SK-N-SH (cell line): ENCODE results near the gene RHOA. TPM values are rescaled to one million over a fixed set of nuclear protein-coding genes. Genes with fewer than 3 reads are reported as not detected.

Source experiments
- CTCF ChIA-PET: fragments of 300-600, 350-600 bp; formaldehyde crosslinking; extraction: SDS; loops from one replicate; lab custom pipeline; 2021; lab: Yijun Ruan, JAX
- POLR2A ChIA-PET: fragments of 350-600 bp; sonication (Branson Sonifier 250); formaldehyde crosslinking; extraction: SDS; loops from one replicate; lab custom pipeline; 2020; ENCODE audit warnings: antibody characterized with exemption, inconsistent platforms; lab: Yijun Ruan, JAX
- DNase-seq: peaks from one replicate; pipeline ENCODE4 v3.0.0; 2012
- H2AFZ ChIP-seq: fragments of 200-600 bp; sonication (generic); 2 replicates; pipeline ENCODE4 v1.8.1; 2016; ENCODE audit warnings: antibody characterized with exemption, mild to moderate bottlenecking, low read depth
- H3F3A ChIP-seq: fragments of 200-600 bp; sonication (generic); replicated peaks from 2 replicates; pipeline ENCODE3; 2016; ENCODE audit warnings: antibody characterized with exemption, mild to moderate bottlenecking; ENCODE audit not compliant: insufficient read depth
- H3K27ac ChIP-seq, 2 experiments: fragments of 200-500 bp in 1 of 2; fragments of 200-600 bp in 1 of 2; sonication (Bioruptor generic) in 1 of 2; sonication (generic), shearing (Covaris generic) in 1 of 2; 2 replicates each; pipeline versions ENCODE4 v1.5.1 to v1.6.1; 2014 to 2016; ENCODE audit warnings: low read depth in 2 of 2, inconsistent platforms in 1 of 2, low read length in 1 of 2, mild to moderate bottlenecking in 1 of 2, mixed read lengths in 1 of 2
- H3K27me3 ChIP-seq: fragments of 200-600 bp; sonication (generic), shearing (Covaris generic); 2 replicates; pipeline ENCODE4 v1.6.1; 2016; ENCODE audit warnings: mixed run types; ENCODE audit not compliant: insufficient read depth
- H3K36me3 ChIP-seq, 2 experiments: fragments of 200-500 bp in 1 of 2; fragments of 200-600 bp in 1 of 2; sonication (Bioruptor generic) in 1 of 2; sonication (generic) in 1 of 2; replicated peaks in 1 of 2; 2 replicates each; pipeline versions ENCODE3 to v1.5.1; 2014 to 2016; ENCODE audit warnings: low read length in 1 of 2, mild to moderate bottlenecking in 1 of 2; ENCODE audit not compliant: insufficient read depth in 2 of 2, control insufficient read depth in 1 of 2
- H3K4me1 ChIP-seq, 2 experiments: fragments of 200-500 bp in 1 of 2; fragments of 200-600 bp in 1 of 2; sonication (Bioruptor generic) in 1 of 2; sonication (generic), shearing (Covaris generic) in 1 of 2; 2 replicates each; pipeline versions ENCODE4 v1.5.1 to v1.6.1; 2014 to 2016; ENCODE audit warnings: low read depth in 1 of 2, low read length in 1 of 2, mixed run types in 1 of 2; ENCODE audit not compliant: insufficient read depth in 2 of 2, control insufficient read depth in 1 of 2
- H3K4me2 ChIP-seq: fragments of 200-600 bp; sonication (generic), shearing (Covaris generic); 2 replicates; pipeline ENCODE4 v1.6.1; 2017; ENCODE audit warnings: mixed run types
- H3K4me3 ChIP-seq, 2 experiments: fragments of 200-500 bp in 1 of 2; fragments of 200-600 bp in 1 of 2; sonication (Bioruptor generic) in 1 of 2; sonication (generic), shearing (Covaris generic) in 1 of 2; 2 replicates each; pipeline versions ENCODE4 v1.5.1 to v1.8.1; 2014 to 2016; ENCODE audit warnings: low read depth in 2 of 2, inconsistent platforms in 1 of 2, low read length in 1 of 2, mild to moderate bottlenecking in 1 of 2, mixed read lengths in 1 of 2, moderate library complexity in 1 of 2
- H3K79me2 ChIP-seq: fragments of 200-600 bp; sonication (generic); 2 replicates; pipeline ENCODE4 v1.8.1; 2017; ENCODE audit warnings: mild to moderate bottlenecking; ENCODE audit not compliant: insufficient read depth
- H3K9ac ChIP-seq: fragments of 200-600 bp; sonication (generic); 2 replicates; pipeline ENCODE4 v1.6.1; 2017; ENCODE audit warnings: mixed run types
- H3K9me2 ChIP-seq: fragments of 200-600 bp; sonication (generic); 2 replicates; pipeline ENCODE4 v1.6.1; 2017; ENCODE audit warnings: mixed run types
- H3K9me3 ChIP-seq: fragments of 200-600 bp; sonication (generic); 2 replicates; pipeline ENCODE4 v1.6.1; 2017; ENCODE audit warnings: mixed run types, mild to moderate bottlenecking, moderate library complexity
- H4K20me1 ChIP-seq: fragments of 200-600 bp; sonication (generic); 2 replicates; pipeline ENCODE4 v1.6.1; 2017; ENCODE audit warnings: mild to moderate bottlenecking, mixed run types; ENCODE audit not compliant: insufficient read depth
- CHD2 ChIP-seq: fragments of 150-350 bp; IDR thresholded peaks from 2 replicates; pipeline ENCODE4 v1.6.1; 2018; ENCODE audit warnings: low read length; ENCODE audit not compliant: partially characterized antibody
- ELF1 ChIP-seq: IDR thresholded peaks from 2 replicates; pipeline ENCODE4 v1.4.0; 2012
- EP300 ChIP-seq, 2 experiments: IDR thresholded peaks; 2 replicates each; pipeline versions ENCODE4 v1.4.0 to v1.6.1; 2012; ENCODE audit warnings: borderline replicate concordance in 1 of 2, low read depth in 1 of 2, low read length in 1 of 2
- EZH2phosphoT487 ChIP-seq: fragments of 200-600 bp; sonication (generic); IDR thresholded peaks from 2 replicates; pipeline ENCODE4 v1.6.1; 2017; ENCODE audit warnings: low read depth, mixed run types, mild to moderate bottlenecking, antibody characterized with exemption, moderate library complexity, borderline replicate concordance
- FOSL2 ChIP-seq: IDR thresholded peaks from 2 replicates; pipeline ENCODE4 v1.4.0; 2012; ENCODE audit warnings: low read depth, mild to moderate bottlenecking, moderate library complexity, borderline replicate concordance
- FOXJ3 ChIP-seq: sonication (generic); formaldehyde crosslinking; IDR thresholded peaks from 2 replicates; pipeline ENCODE4 v1.5.1; 2020; ENCODE audit warnings: mild to moderate bottlenecking, missing genetic modification reagents
- FOXM1 ChIP-seq: IDR thresholded peaks from 2 replicates; pipeline ENCODE4 v1.4.0; 2012; ENCODE audit warnings: low read depth, mild to moderate bottlenecking
- MEF2A ChIP-seq: IDR thresholded peaks from 2 replicates; pipeline ENCODE4 v1.4.0; 2012; ENCODE audit warnings: low read depth, borderline replicate concordance
- NFIC ChIP-seq: IDR thresholded peaks from 2 replicates; pipeline ENCODE4 v1.4.0; 2012; ENCODE audit warnings: borderline replicate concordance
- POLR2AphosphoS5 ChIP-seq: IDR thresholded peaks from 2 replicates; pipeline ENCODE4 v1.6.1; 2012; ENCODE audit warnings: low read depth, low read length
- RAD21 ChIP-seq: IDR thresholded peaks from 2 replicates; pipeline ENCODE4 v1.6.1; 2012; ENCODE audit warnings: mild to moderate bottlenecking, low read length
- RCOR1 ChIP-seq: fragments of 150-350 bp; IDR thresholded peaks from 2 replicates; pipeline ENCODE4 v1.6.1; 2017; ENCODE audit warnings: antibody characterized with exemption, low read length
- SMC3 ChIP-seq: IDR thresholded peaks from 2 replicates; pipeline ENCODE4 v1.6.1; 2012; ENCODE audit warnings: low read depth, low read length, improper control_type of control experiment
- TAF1 ChIP-seq: IDR thresholded peaks from 2 replicates; pipeline ENCODE4 v1.6.1; 2012; ENCODE audit warnings: low read depth, mild to moderate bottlenecking, low read length, moderate library complexity, borderline replicate concordance
- TCF12 ChIP-seq: IDR thresholded peaks from 2 replicates; pipeline ENCODE4 v1.4.0; 2012
- TEAD4 ChIP-seq: IDR thresholded peaks from 2 replicates; pipeline ENCODE4 v1.4.0; 2012; ENCODE audit warnings: mild to moderate bottlenecking, borderline replicate concordance; ENCODE audit not compliant: insufficient read depth
- polyA plus RNA-seq, 3 experiments: library from polyadenylated mRNA; depleted of rRNA; stranded (reverse); fragments of >200 nt; gene quantifications; 2 replicates each; pipeline ENCODE4 v1.2.3, GENCODE V29; 2012
- TF ChIP-seq, protein P1 (sequence below): fragments of 200-600 bp; sonication (generic); IDR thresholded peaks from 2 replicates; pipeline ENCODE4 v1.6.1; 2017; ENCODE audit warnings: antibody characterized with exemption, mild to moderate bottlenecking, moderate library complexity
- TF ChIP-seq, protein P2 (sequence below): fragments of 150-350 bp; IDR thresholded peaks from 2 replicates; pipeline ENCODE4 v1.6.1; 2016; ENCODE audit warnings: mild to moderate bottlenecking, low read depth, low read length
- TF ChIP-seq, protein P3 (sequence below): IDR thresholded peaks from 2 replicates; pipeline ENCODE4 v1.4.0; 2012; ENCODE audit warnings: low read depth

The RHOA gene
- polyA plus RNA-seq, 1 of the 3 experiments (the other 2 are of a cell fraction): 312 TPM

DNA sequence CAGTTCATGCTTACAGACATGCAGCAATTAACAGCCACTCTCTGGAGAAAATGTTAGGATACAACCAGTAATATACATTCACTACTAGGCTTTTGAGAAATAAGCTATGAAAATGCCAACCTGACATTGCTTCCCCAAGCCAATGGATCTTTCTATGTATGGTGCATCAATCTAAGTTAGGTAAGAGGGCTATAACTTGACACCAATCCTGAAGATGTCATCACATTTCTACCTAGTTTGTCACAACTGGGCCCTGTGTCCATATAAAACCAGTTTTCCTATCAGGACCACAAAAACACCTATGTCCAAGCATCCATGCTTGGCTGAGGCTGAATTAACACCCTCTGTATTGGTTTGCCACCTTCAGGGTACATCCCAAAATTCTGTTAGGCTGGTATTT, 39.8 kb downstream of the RHOA start:
- peaks cover 4% of the 10 kb centered on the region for H3F3A ChIP-seq
- H3K9ac ChIP-seq: no peak overlapping the region
- ChIA-PET POLR2A (interaction anchor here (1.1 kb wide), 1 partner anchor 13 kb away, joined by 4 read pairs; no protein-coding TSS in a partner anchor), CTCF (no interaction called here)
- H3K9me2 ChIP-seq: no peaks in the 10 kb centered on the region
- H2AFZ ChIP-seq: no peak overlapping the region
- H3K4me1 ChIP-seq: no peaks in the 10 kb centered on the region
- peaks cover 73% of the 10 kb centered on the region for H4K20me1 ChIP-seq
- DNase-seq: no peak
- no peak overlapping the region for H3K4me2 ChIP-seq
- peaks cover 26 to 62% of the 10 kb centered on the region in 2 experiments for H3K36me3 ChIP-seq
- peaks cover 100% of the 10 kb centered on the region for H3K79me2 ChIP-seq
- H3K9me3 ChIP-seq: no peaks in the 10 kb centered on the region
- H3K4me3 ChIP-seq: no peak overlapping the region
- no peak overlapping the region for H3K27ac ChIP-seq
- no peak for TF ChIP-seq RAD21
- TF ChIP-seq, protein P1, sequence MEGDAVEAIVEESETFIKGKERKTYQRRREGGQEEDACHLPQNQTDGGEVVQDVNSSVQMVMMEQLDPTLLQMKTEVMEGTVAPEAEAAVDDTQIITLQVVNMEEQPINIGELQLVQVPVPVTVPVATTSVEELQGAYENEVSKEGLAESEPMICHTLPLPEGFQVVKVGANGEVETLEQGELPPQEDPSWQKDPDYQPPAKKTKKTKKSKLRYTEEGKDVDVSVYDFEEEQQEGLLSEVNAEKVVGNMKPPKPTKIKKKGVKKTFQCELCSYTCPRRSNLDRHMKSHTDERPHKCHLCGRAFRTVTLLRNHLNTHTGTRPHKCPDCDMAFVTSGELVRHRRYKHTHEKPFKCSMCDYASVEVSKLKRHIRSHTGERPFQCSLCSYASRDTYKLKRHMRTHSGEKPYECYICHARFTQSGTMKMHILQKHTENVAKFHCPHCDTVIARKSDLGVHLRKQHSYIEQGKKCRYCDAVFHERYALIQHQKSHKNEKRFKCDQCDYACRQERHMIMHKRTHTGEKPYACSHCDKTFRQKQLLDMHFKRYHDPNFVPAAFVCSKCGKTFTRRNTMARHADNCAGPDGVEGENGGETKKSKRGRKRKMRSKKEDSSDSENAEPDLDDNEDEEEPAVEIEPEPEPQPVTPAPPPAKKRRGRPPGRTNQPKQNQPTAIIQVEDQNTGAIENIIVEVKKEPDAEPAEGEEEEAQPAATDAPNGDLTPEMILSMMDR: no peak
- no peak for TF ChIP-seq TEAD4
- no peak for TF ChIP-seq SMC3
- no peak for TF ChIP-seq NFIC
- no peak for TF ChIP-seq ELF1
- TF ChIP-seq FOXM1: no peak
- TF ChIP-seq MEF2A: no peak
- TF ChIP-seq RCOR1: no peak
- TF ChIP-seq FOXJ3: no peak
- no peak for TF ChIP-seq POLR2AphosphoS5
- TF ChIP-seq TCF12: no peak
- TF ChIP-seq, protein P2, sequence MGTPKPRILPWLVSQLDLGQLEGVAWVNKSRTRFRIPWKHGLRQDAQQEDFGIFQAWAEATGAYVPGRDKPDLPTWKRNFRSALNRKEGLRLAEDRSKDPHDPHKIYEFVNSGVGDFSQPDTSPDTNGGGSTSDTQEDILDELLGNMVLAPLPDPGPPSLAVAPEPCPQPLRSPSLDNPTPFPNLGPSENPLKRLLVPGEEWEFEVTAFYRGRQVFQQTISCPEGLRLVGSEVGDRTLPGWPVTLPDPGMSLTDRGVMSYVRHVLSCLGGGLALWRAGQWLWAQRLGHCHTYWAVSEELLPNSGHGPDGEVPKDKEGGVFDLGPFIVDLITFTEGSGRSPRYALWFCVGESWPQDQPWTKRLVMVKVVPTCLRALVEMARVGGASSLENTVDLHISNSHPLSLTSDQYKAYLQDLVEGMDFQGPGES: no peak
- TF ChIP-seq TAF1: no peak
- no peak for TF ChIP-seq EP300 (IDR thresholded peaks at IDR 0.05; ENCODE audit: borderline replicate concordance in 1 of 2, low read depth in 1 of 2, low read length in 1 of 2)
- TF ChIP-seq, protein P3, sequence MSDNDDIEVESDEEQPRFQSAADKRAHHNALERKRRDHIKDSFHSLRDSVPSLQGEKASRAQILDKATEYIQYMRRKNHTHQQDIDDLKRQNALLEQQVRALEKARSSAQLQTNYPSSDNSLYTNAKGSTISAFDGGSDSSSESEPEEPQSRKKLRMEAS: no peak
- TF ChIP-seq EZH2phosphoT487: no peak
- TF ChIP-seq CHD2: no peak
- TF ChIP-seq FOSL2: no peak
- no peaks in the 10 kb centered on the region for H3K27me3 ChIP-seq
